GM12878 (cell line): Measurements from ENCODE around the gene METTL2B. TPM values are rescaled to one million over a fixed set of nuclear protein-coding genes. Genes with fewer than 3 reads are reported as not detected.

ENCODE experiments used
- ATF7 ChIP-seq: fragments of 450-650 bp; IDR thresholded peaks from 2 replicates; pipeline ENCODE4 v1.6.1; 2016; ENCODE audit warnings: low read depth, mild to moderate bottlenecking
- BACH1 ChIP-seq: fragments of 450-650 bp; IDR thresholded peaks from 2 replicates; pipeline ENCODE4 v1.6.1; 2017; ENCODE audit warnings: mild to moderate bottlenecking, borderline replicate concordance
- CREB1 ChIP-seq: IDR thresholded peaks from 2 replicates; pipeline ENCODE4 v1.6.1; 2012; ENCODE audit warnings: low read depth, mild to moderate bottlenecking, inconsistent platforms
- CREM ChIP-seq: IDR thresholded peaks from 2 replicates; pipeline ENCODE4 v1.6.1; 2014; ENCODE audit warnings: antibody characterized with exemption, low read depth
- EED ChIP-seq: sonication (generic); IDR thresholded peaks from 2 replicates; pipeline ENCODE4 v1.6.1; 2016; ENCODE audit warnings: antibody characterized with exemption, low read depth
- GABPA ChIP-seq: IDR thresholded peaks from 2 replicates; pipeline ENCODE4 v1.6.1; 2014; ENCODE audit warnings: antibody characterized with exemption, low read depth, mild to moderate bottlenecking, inconsistent platforms
- HDGF ChIP-seq: fragments of 450-650 bp; IDR thresholded peaks from 2 replicates; pipeline ENCODE4 v1.6.1; 2016; ENCODE audit warnings: antibody characterized with exemption
- IKZF1 ChIP-seq: fragments of 450-650 bp; conservative IDR thresholded peaks from 2 replicates; pipeline ENCODE4 v1.6.1; 2017; ENCODE audit warnings: antibody characterized with exemption, mild to moderate bottlenecking
- IKZF2 ChIP-seq, 2 experiments: fragments of 450-650 bp; IDR thresholded peaks; 2 replicates each; pipeline ENCODE4 v1.6.1; 2017; ENCODE audit warnings: mild to moderate bottlenecking in 2 of 2, moderate library complexity in 2 of 2
- KLF5 ChIP-seq: fragments of 450-650 bp; IDR thresholded peaks from 2 replicates; pipeline ENCODE4 v1.6.1; 2014; ENCODE audit warnings: mild to moderate bottlenecking; ENCODE audit not compliant: partially characterized antibody
- SMAD1 ChIP-seq: fragments of 450-650 bp; IDR thresholded peaks from 2 replicates; pipeline ENCODE4 v1.6.1; 2018; ENCODE audit warnings: mild to moderate bottlenecking, low read depth; ENCODE audit not compliant: partially characterized antibody
- SMC3 ChIP-seq: IDR thresholded peaks from 2 replicates; pipeline ENCODE4 v1.6.1; 2011; ENCODE audit warnings: low read length, improper control_type of control experiment, borderline replicate concordance
- SP1 ChIP-seq: IDR thresholded peaks from one replicate; pipeline ENCODE4 v1.6.1; 2011; ENCODE audit warnings: low read depth, low read length
- TCF3 ChIP-seq: IDR thresholded peaks from 2 replicates; pipeline ENCODE4 v1.6.1; 2012; ENCODE audit warnings: low read depth, mild to moderate bottlenecking, low read length, borderline replicate concordance; ENCODE audit not compliant: insufficient read depth
- ZNF207 ChIP-seq: fragments of 450-650 bp; IDR thresholded peaks from 2 replicates; pipeline ENCODE4 v1.6.1; 2014; ENCODE audit warnings: antibody characterized with exemption, mild to moderate bottlenecking, borderline replicate concordance
- polyA plus RNA-seq, 11 experiments: library from polyadenylated mRNA; depleted of rRNA in 4 of 11; unstranded in 6 of 11; stranded (reverse) in 5 of 11; fragments of >200 nt; fragmentation: Nextera tagmentation in 4 of 11; fragmentation: Illumina TruSeq in 1 of 11; extraction: Ambion mirVana in 4 of 11; extraction: Trizol in 1 of 11; gene quantifications; 1 replicate in 1 of 11; 2 replicates in 10 of 11; pipeline versions ENCODE4 v1.2.1 to v1.2.3, GENCODE V29; 2011 to 2016; ENCODE audit warnings: inconsistent platforms in 2 of 11, missing spikeins in 2 of 11, low read depth in 1 of 11
- total RNA-seq, 4 experiments: library from RNA; depleted of rRNA in 3 of 4; stranded (reverse); fragments of >200 nt in 3 of 4; fragmentation: Illumina TruSeq in 1 of 4; extraction: Trizol in 1 of 4; gene quantifications; 2 replicates each; pipeline versions ENCODE4 v1.2.1 to v1.2.3, GENCODE V29; 2013 to 2021
- TF ChIP-seq, protein P1 (sequence below): IDR thresholded peaks from 2 replicates; pipeline ENCODE4 v1.6.1; 2012; ENCODE audit warnings: low read depth, low read length, improper control_type of control experiment
- TF ChIP-seq, protein P2 (sequence below): fragments of 450-650 bp; IDR thresholded peaks from 2 replicates; pipeline ENCODE4 v1.6.1; 2016; ENCODE audit warnings: mild to moderate bottlenecking
- TF ChIP-seq, protein P3 (sequence below): fragments of 450-650 bp; conservative IDR thresholded peaks from 2 replicates; pipeline ENCODE4 v1.6.1; 2017; ENCODE audit warnings: mild to moderate bottlenecking, moderate library complexity
- TF ChIP-seq, protein P4 (sequence below): fragments of 450-650 bp; IDR thresholded peaks from 2 replicates; pipeline ENCODE4 v1.6.1; 2017; ENCODE audit warnings: low read depth, mild to moderate bottlenecking, moderate library complexity
- TF ChIP-seq, protein P5 (sequence below): fragments of 450-650 bp; formaldehyde crosslinking; IDR thresholded peaks from 2 replicates; pipeline ENCODE4 v1.5.0; 2022; ENCODE audit warnings: mild to moderate bottlenecking, missing genetic modification characterization

The METTL2B gene
- total and polyA plus RNA-seq, 10 of the 15 experiments (the other 5 are each of a cell fraction or from before 2014, with no cell fraction given) = 18.9 to 48.4 (median 37.3) TPM

DNA sequence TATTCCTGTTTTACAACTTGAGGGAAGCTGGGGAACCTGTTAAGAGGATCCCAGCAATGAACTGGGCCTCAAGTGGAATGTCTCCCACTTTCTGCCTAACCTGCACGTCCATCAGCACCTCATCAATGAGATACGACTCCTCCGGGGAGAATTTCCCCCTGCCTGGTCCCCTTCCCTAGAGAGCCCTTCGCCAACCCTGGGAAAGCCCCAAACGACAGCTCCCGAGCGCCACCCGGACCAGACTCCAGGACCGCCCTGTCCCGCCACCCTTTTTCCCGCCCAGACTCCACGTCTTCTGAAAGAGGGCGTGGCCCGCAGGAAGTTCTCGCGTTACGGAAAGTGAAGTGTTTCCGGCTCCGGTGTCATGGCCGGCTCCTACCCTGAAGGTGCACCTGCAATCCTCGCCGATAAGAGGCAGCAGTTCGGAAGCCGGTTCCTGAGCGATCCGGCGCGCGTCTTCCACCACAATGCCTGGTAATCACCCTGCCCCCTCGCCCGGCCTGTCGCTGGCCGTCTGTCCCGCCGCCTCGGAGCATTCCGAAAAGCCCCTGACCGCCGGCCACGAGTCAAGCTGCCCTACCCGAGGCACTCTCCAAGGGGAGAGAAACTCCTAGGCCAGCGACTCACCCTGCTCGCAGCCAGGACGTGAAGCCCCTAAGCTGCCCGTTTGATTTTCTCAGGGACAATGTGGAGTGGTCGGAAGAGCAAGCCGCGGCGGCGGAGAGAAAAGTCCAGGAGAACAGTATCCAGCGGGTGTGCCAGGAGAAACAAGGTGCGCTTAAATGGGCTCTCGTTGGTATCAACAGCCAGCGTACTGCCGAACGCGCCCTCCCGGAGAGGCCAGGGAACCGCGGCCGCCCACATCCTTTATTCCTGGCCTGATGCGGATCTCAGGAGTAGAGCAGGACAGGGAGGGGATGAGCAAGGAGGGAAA, at the start of gene METTL2B (continued):
- TF ChIP-seq, protein P1, sequence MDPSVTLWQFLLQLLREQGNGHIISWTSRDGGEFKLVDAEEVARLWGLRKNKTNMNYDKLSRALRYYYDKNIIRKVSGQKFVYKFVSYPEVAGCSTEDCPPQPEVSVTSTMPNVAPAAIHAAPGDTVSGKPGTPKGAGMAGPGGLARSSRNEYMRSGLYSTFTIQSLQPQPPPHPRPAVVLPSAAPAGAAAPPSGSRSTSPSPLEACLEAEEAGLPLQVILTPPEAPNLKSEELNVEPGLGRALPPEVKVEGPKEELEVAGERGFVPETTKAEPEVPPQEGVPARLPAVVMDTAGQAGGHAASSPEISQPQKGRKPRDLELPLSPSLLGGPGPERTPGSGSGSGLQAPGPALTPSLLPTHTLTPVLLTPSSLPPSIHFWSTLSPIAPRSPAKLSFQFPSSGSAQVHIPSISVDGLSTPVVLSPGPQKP = peak; percentile 49; the same call in 1 of the 2 replicates
- TF ChIP-seq HDGF (peak; percentile 84; the same call in 1 of the 2 replicates), SMC3 (peak; percentile 19; the same call in 1 of the 2 replicates), CREM (peak; percentile 47; the same call in 1 of the 2 replicates), GABPA (peak; percentile 92), EED (0 out of 2 replicates have a peak, but pooled peaks have one; percentile 30), SMAD1 (peak; percentile 42), IKZF2 (IDR thresholded peaks at IDR 0.05) (peak in 1 of 2 experiments; percentile 53; a peak in 3 of 4 replicates), ZNF207 (0 out of 2 replicates have a peak, but pooled peaks have one; percentile 43), ATF7 (0 out of 2 replicates have a peak, but pooled peaks have one; percentile 12), IKZF1 (peak; percentile 33), TCF3 (peak; percentile 31; the same call in 1 of the 2 replicates), CREB1 (peak; percentile 83), BACH1 (peak; percentile 18; the same call in 1 of the 2 replicates), SP1 (peak; percentile 47), KLF5 (peak; percentile 67)
- TF ChIP-seq, protein P2, sequence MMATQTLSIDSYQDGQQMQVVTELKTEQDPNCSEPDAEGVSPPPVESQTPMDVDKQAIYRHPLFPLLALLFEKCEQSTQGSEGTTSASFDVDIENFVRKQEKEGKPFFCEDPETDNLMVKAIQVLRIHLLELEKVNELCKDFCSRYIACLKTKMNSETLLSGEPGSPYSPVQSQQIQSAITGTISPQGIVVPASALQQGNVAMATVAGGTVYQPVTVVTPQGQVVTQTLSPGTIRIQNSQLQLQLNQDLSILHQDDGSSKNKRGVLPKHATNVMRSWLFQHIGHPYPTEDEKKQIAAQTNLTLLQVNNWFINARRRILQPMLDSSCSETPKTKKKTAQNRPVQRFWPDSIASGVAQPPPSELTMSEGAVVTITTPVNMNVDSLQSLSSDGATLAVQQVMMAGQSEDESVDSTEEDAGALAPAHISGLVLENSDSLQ = peak; percentile 58
- TF ChIP-seq, protein P3, sequence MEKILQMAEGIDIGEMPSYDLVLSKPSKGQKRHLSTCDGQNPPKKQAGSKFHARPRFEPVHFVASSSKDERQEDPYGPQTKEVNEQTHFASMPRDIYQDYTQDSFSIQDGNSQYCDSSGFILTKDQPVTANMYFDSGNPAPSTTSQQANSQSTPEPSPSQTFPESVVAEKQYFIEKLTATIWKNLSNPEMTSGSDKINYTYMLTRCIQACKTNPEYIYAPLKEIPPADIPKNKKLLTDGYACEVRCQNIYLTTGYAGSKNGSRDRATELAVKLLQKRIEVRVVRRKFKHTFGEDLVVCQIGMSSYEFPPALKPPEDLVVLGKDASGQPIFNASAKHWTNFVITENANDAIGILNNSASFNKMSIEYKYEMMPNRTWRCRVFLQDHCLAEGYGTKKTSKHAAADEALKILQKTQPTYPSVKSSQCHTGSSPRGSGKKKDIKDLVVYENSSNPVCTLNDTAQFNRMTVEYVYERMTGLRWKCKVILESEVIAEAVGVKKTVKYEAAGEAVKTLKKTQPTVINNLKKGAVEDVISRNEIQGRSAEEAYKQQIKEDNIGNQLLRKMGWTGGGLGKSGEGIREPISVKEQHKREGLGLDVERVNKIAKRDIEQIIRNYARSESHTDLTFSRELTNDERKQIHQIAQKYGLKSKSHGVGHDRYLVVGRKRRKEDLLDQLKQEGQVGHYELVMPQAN = peak; percentile 50; the same call in 1 of the 2 replicates
- TF ChIP-seq, protein P4, sequence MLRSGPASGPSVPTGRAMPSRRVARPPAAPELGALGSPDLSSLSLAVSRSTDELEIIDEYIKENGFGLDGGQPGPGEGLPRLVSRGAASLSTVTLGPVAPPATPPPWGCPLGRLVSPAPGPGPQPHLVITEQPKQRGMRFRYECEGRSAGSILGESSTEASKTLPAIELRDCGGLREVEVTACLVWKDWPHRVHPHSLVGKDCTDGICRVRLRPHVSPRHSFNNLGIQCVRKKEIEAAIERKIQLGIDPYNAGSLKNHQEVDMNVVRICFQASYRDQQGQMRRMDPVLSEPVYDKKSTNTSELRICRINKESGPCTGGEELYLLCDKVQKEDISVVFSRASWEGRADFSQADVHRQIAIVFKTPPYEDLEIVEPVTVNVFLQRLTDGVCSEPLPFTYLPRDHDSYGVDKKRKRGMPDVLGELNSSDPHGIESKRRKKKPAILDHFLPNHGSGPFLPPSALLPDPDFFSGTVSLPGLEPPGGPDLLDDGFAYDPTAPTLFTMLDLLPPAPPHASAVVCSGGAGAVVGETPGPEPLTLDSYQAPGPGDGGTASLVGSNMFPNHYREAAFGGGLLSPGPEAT = peak; percentile 98
- TF ChIP-seq, protein P5, sequence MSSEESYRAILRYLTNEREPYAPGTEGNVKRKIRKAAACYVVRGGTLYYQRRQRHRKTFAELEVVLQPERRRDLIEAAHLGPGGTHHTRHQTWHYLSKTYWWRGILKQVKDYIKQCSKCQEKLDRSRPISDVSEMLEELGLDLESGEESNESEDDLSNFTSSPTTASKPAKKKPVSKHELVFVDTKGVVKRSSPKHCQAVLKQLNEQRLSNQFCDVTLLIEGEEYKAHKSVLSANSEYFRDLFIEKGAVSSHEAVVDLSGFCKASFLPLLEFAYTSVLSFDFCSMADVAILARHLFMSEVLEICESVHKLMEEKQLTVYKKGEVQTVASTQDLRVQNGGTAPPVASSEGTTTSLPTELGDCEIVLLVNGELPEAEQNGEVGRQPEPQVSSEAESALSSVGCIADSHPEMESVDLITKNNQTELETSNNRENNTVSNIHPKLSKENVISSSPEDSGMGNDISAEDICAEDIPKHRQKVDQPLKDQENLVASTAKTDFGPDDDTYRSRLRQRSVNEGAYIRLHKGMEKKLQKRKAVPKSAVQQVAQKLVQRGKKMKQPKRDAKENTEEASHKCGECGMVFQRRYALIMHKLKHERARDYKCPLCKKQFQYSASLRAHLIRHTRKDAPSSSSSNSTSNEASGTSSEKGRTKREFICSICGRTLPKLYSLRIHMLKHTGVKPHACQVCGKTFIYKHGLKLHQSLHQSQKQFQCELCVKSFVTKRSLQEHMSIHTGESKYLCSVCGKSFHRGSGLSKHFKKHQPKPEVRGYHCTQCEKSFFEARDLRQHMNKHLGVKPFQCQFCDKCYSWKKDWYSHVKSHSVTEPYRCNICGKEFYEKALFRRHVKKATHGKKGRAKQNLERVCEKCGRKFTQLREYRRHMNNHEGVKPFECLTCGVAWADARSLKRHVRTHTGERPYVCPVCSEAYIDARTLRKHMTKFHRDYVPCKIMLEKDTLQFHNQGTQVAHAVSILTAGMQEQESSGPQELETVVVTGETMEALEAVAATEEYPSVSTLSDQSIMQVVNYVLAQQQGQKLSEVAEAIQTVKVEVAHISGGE = peak; percentile 51; the same call in 1 of the 2 replicates
